Fibroblast of the aortic adventitia (primary cell): ENCODE results near the gene REXO5. TPM values are rescaled to one million over a fixed set of nuclear protein-coding genes. Genes with fewer than 3 reads are reported as not detected.

Source experiments
- DNase-seq: peaks from one replicate; pipeline ENCODE4 v3.0.0-alpha.2; 2010; ENCODE audit warnings: low read depth
- H3K4me3 ChIP-seq: 2 replicates; pipeline ENCODE4 v1.5.1; 2011; ENCODE audit warnings: low read depth, mild to moderate bottlenecking, control low read depth, low read length, moderate library complexity
- CTCF ChIP-seq: IDR thresholded peaks from 2 replicates; pipeline ENCODE4 v1.5.1; 2011; ENCODE audit warnings: mild to moderate bottlenecking, low read length, control low read depth, inconsistent platforms; ENCODE audit not compliant: insufficient read depth
- total RNA-seq: library from RNA; depleted of rRNA; stranded (reverse); fragments of >200 nt; gene quantifications from 2 replicates; pipeline ENCODE4 v1.2.3, GENCODE V29; 2012; ENCODE audit warnings: low replicate concordance

REXO5 gene
- total RNA-seq, 1 donor = 12.4 TPM

- TF ChIP-seq CTCF = no peak
- H3K4me3 ChIP-seq = no peak overlapping the region
- no peak for DNase-seq
These were observed 8.5 kb downstream of the REXO5 start for GRCh38 chr16:20814784-20815183.

- TF ChIP-seq CTCF = no peak
- no peak overlapping the region for H3K4me3 ChIP-seq
- no peak for DNase-seq
These were observed 12.7 kb downstream of the REXO5 start for GRCh38 chr16:20818929-20819585.

GRCh38 chr16:20821682-20822081, 15.4 kb downstream of the REXO5 start:
- H3K4me3 ChIP-seq = no peak overlapping the region
- no peak for TF ChIP-seq CTCF
- DNase-seq = no peak

- TF ChIP-seq CTCF = no peak
- no peak overlapping the region for H3K4me3 ChIP-seq
- DNase-seq = no peak
These were observed 16.4 kb downstream of the REXO5 start for GRCh38 chr16:20822521-20823325.

GRCh38 chr16:20826039-20826566, 19.8 kb downstream of the REXO5 start:
- no peak overlapping the region for H3K4me3 ChIP-seq
- DNase-seq = no peak
- TF ChIP-seq CTCF = no peak

- DNase-seq = no peak
- H3K4me3 ChIP-seq = no peak overlapping the region
- TF ChIP-seq CTCF = no peak
These were observed 23.2 kb downstream of the REXO5 start for GRCh38 chr16:20829536-20829935.
